Chondrocyte (in vitro differentiated cells): ENCODE results near the gene HSBP1L1. TPM values are rescaled to one million over a fixed set of nuclear protein-coding genes. Genes with fewer than 3 reads are reported as not detected.

Source experiments
- DNase-seq: peaks from one replicate; pipeline ENCODE4 v3.0.0; 2021; ENCODE audit warnings: mixed read lengths, low spot score
- H3K27ac Mint-ChIP-seq: one replicate; pipeline ENCODE4 v1.8.0; 2021; ENCODE audit warnings: mild to moderate bottlenecking, moderate library complexity, mixed read lengths; ENCODE audit not compliant: unreplicated experiment
- H3K27me3 Mint-ChIP-seq: 2 replicates; pipeline ENCODE4 v1.8.0; 2021; ENCODE audit warnings: low read depth, mixed read lengths
- H3K36me3 Mint-ChIP-seq: 2 replicates; pipeline ENCODE4 v1.8.0; 2021; ENCODE audit warnings: low read depth, mixed read lengths
- H3K4me1 Mint-ChIP-seq: 2 replicates; pipeline ENCODE4 v1.8.0; 2021; ENCODE audit warnings: low read depth, mild to moderate bottlenecking, mixed read lengths
- H3K4me3 Mint-ChIP-seq: one replicate; pipeline ENCODE4 v1.8.0; 2021; ENCODE audit warnings: mild to moderate bottlenecking, moderate library complexity, mixed read lengths; ENCODE audit not compliant: unreplicated experiment
- H3K9me3 Mint-ChIP-seq: 2 replicates; pipeline ENCODE4 v1.8.0; 2021; ENCODE audit warnings: low read depth, mixed read lengths
- total RNA-seq: library from RNA; stranded (reverse); gene quantifications from 3 replicates; pipeline ENCODE4 v1.2.1, GENCODE V29; 2021
- TF ChIP-seq, protein P1 (sequence below): fragments of 200-600 bp; sonication (generic); IDR thresholded peaks from 2 replicates; pipeline ENCODE4 v1.5.0; 2021; ENCODE audit warnings: antibody characterized with exemption, mild to moderate bottlenecking, moderate library complexity

Gene HSBP1L1
- total RNA-seq, 1 donor from 2014 or later: 5.4 TPM

DNA sequence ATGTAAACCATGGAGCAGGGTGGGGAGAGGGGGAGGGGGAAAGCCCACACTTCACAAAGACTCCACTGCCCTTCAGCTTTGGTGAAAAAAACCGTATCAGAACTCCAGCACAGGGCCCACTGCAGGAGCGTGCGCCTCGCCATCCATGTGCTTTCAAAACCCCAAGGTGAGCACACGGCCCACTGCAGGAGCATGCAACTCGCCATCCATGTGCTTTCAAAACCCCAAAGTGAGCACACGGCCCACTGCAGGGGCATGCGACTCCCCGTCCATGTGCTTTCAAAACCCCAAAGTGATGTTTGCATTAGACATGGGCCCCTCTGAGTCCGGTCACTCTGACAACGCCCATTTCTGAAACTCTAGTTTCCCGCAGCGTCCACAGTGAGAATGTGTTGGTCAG lies 16.1 kb downstream of the HSBP1L1 start:
- TF ChIP-seq, protein P1, sequence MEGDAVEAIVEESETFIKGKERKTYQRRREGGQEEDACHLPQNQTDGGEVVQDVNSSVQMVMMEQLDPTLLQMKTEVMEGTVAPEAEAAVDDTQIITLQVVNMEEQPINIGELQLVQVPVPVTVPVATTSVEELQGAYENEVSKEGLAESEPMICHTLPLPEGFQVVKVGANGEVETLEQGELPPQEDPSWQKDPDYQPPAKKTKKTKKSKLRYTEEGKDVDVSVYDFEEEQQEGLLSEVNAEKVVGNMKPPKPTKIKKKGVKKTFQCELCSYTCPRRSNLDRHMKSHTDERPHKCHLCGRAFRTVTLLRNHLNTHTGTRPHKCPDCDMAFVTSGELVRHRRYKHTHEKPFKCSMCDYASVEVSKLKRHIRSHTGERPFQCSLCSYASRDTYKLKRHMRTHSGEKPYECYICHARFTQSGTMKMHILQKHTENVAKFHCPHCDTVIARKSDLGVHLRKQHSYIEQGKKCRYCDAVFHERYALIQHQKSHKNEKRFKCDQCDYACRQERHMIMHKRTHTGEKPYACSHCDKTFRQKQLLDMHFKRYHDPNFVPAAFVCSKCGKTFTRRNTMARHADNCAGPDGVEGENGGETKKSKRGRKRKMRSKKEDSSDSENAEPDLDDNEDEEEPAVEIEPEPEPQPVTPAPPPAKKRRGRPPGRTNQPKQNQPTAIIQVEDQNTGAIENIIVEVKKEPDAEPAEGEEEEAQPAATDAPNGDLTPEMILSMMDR: no peak
- H3K36me3 Mint-ChIP-seq: peaks cover 6% of the 10 kb centered on the region
- H3K4me1 Mint-ChIP-seq: peaks cover 52% of the 10 kb centered on the region
- H3K27me3 Mint-ChIP-seq: no peaks in the 10 kb centered on the region
- no peak for DNase-seq
- H3K9me3 Mint-ChIP-seq: no peaks in the 10 kb centered on the region
- no peak overlapping the region for H3K4me3 Mint-ChIP-seq
- no peak overlapping the region for H3K27ac Mint-ChIP-seq

DNA sequence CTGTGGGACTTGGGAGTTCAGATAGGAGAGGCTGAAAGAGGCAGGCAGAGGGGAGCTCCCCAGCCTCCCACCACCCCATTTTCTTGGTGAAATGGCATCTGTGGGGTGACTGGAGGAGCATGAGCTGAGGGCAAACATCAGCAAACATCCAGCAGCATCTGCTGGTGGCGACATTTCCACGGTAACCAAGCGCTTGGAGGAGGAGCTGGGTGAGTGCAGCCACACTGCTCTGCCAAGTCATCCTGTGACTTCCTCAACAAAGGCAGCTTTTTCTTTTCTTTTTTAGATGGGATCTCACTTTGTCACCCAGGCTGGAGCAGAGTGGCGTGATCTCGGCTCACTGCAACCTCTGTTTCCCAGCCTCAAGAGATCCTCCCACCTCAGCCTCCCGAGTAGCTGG lies 18.3 kb downstream of the HSBP1L1 start:
- H3K27me3 Mint-ChIP-seq: no peaks in the 10 kb centered on the region
- no peak overlapping the region for H3K27ac Mint-ChIP-seq
- TF ChIP-seq, protein P1: no peak
- no peak overlapping the region for H3K4me3 Mint-ChIP-seq
- peaks cover 5% of the 10 kb centered on the region for H3K36me3 Mint-ChIP-seq
- H3K9me3 Mint-ChIP-seq: no peaks in the 10 kb centered on the region
- H3K4me1 Mint-ChIP-seq: peaks cover 64% of the 10 kb centered on the region
- DNase-seq: no peak

DNA sequence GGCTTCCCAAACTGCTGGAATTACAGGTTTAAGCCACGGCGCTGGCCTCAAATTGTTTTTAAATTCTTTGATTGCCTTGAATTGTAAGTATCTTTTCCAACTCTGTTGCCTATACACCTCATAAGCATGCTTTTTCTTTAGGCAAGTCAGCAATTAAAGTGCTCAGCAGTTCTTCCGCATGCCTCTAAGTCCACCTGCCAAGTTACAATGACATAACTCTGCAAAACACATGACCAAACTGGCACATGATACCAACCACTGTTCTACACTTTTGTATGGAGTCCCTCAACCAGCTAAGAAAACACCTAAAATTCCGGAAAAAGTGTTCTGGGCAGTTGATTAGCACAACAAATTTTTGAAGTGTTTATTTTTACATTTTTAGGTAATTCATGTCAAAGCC lies 18.8 kb downstream of the HSBP1L1 start:
- DNase-seq: no peak
- no peak overlapping the region for H3K27ac Mint-ChIP-seq
- peaks cover 60% of the 10 kb centered on the region for H3K4me1 Mint-ChIP-seq
- no peaks in the 10 kb centered on the region for H3K9me3 Mint-ChIP-seq
- TF ChIP-seq, protein P1: no peak
- no peak overlapping the region for H3K4me3 Mint-ChIP-seq
- H3K27me3 Mint-ChIP-seq: no peaks in the 10 kb centered on the region
- peaks cover 5% of the 10 kb centered on the region for H3K36me3 Mint-ChIP-seq

DNA sequence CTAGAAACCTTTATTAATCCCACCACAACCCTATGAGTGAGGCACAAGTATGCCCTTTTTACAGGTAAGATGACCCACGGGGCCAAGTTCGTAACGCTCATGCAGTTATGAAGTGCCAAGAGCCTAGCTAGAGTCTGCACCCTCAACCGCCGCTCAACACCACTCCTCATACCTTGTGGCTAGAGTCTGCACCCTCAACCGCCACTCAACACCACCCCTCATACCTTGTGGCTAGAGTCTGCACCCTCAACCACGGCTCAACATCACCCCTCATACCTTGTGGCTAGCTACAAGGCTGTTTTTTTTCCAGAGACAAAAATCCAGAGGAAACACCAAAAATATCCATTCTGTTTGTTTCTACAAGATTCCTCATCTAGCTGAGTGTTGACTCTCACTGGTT lies 19.4 kb downstream of the HSBP1L1 start:
- H3K27ac Mint-ChIP-seq: no peak overlapping the region
- H3K27me3 Mint-ChIP-seq: no peaks in the 10 kb centered on the region
- TF ChIP-seq, protein P1: no peak
- peaks cover 60% of the 10 kb centered on the region for H3K4me1 Mint-ChIP-seq
- DNase-seq: no peak
- H3K36me3 Mint-ChIP-seq: peaks cover 5% of the 10 kb centered on the region
- H3K9me3 Mint-ChIP-seq: no peaks in the 10 kb centered on the region
- no peak overlapping the region for H3K4me3 Mint-ChIP-seq

DNA sequence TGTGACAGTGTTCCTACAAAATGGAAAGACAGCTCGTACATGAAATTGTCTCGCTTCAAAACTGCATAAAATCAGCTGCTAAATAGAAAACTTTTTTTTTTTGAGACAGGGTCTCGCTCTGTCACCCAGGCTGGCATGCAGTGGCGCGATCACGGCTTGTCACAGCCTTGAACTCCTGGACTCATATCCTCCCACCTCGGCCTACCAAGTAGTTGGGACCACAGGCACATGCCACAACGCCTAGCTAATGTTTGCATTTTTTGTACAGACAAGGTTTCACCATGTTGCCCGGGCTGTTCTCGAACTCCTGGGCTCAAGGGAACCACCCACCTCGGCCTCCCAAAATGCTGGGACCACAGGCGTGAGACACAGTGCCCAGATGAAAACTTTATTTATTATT lies 20.7 kb downstream of the HSBP1L1 start:
- Mint-ChIP-seq H3K4me3 (no peak overlapping the region), H3K36me3 (peaks cover 5% of the 10 kb centered on the region), H3K27ac (no peak overlapping the region), H3K27me3 (no peaks in the 10 kb centered on the region), H3K4me1 (peaks cover 55% of the 10 kb centered on the region), H3K9me3 (no peaks in the 10 kb centered on the region)
- TF ChIP-seq, protein P1: no peak
- no peak for DNase-seq
